HepG2 (cell line): ENCODE results near the gene SLIT1. TPM values are rescaled to one million over a fixed set of nuclear protein-coding genes. Genes with fewer than 3 reads are reported as not detected.

Experiments used
- AHR ChIP-seq: IDR thresholded peaks from 2 replicates; pipeline ENCODE4 v1.6.1; 2018; ENCODE audit warnings: missing genetic modification reagents, missing compliant biosample characterization
- AKAP8 ChIP-seq: sonication (generic); formaldehyde crosslinking; IDR thresholded peaks from 2 replicates; pipeline ENCODE4 v1.5.1; 2020; ENCODE audit warnings: mild to moderate bottlenecking, missing genetic modification reagents
- ATF7 ChIP-seq, 2 experiments: fragments of 450-650 bp in 1 of 2; sonication (generic) in 1 of 2; formaldehyde crosslinking in 1 of 2; IDR thresholded peaks; 2 replicates each; pipeline versions ENCODE4 v1.4.0 to v1.6.1; 2016 to 2020; ENCODE audit warnings: antibody characterized with exemption in 1 of 2, mild to moderate bottlenecking in 1 of 2, missing genetic modification reagents in 1 of 2
- BCL3 ChIP-seq: sonication (generic); formaldehyde crosslinking; IDR thresholded peaks from 2 replicates; pipeline ENCODE4 v1.5.1; 2020; ENCODE audit warnings: mild to moderate bottlenecking, missing genetic modification reagents, moderate library complexity
- FOXA3 ChIP-seq: IDR thresholded peaks from 2 replicates; pipeline ENCODE4 v1.6.1; 2016; ENCODE audit warnings: missing genetic modification reagents, missing compliant biosample characterization
- GATAD2A ChIP-seq: IDR thresholded peaks from 2 replicates; pipeline ENCODE4 v1.6.1; 2016
- MEIS1 ChIP-seq: sonication (generic); formaldehyde crosslinking; IDR thresholded peaks from 2 replicates; pipeline ENCODE4 v1.9.0; 2021; ENCODE audit warnings: mild to moderate bottlenecking, missing genetic modification reagents, moderate library complexity, borderline replicate concordance
- MIXL1 ChIP-seq: IDR thresholded peaks from 2 replicates; pipeline ENCODE4 v1.6.1; 2016
- NONO ChIP-seq, 2 experiments: fragments of 450-650 bp in 1 of 2; sonication (generic) in 1 of 2; formaldehyde crosslinking in 1 of 2; IDR thresholded peaks in 1 of 2; conservative IDR thresholded peaks in 1 of 2; 2 replicates each; pipeline versions ENCODE4 v1.6.1 to v1.8.0; 2017 to 2022; ENCODE audit warnings: mild to moderate bottlenecking in 1 of 2, missing genetic modification reagents in 1 of 2, moderate library complexity in 1 of 2
- STAG1 ChIP-seq: sonication (generic); formaldehyde crosslinking; IDR thresholded peaks from 2 replicates; pipeline ENCODE4 v1.4.0; 2020; ENCODE audit warnings: missing genetic modification reagents
- ZBTB14 ChIP-seq: sonication (generic); formaldehyde crosslinking; IDR thresholded peaks from 2 replicates; pipeline ENCODE4 v1.4.0; 2020; ENCODE audit warnings: missing genetic modification reagents
- ZNF205 ChIP-seq: IDR thresholded peaks from 2 replicates; pipeline ENCODE4 v1.6.1; 2018; ENCODE audit warnings: missing biosample characterization, missing genetic modification reagents
- ZNF230 ChIP-seq: sonication (generic); formaldehyde crosslinking; IDR thresholded peaks from 2 replicates; pipeline ENCODE4 v1.4.0; 2020; ENCODE audit warnings: mild to moderate bottlenecking, missing genetic modification reagents
- ZNF609 ChIP-seq: sonication (generic); formaldehyde crosslinking; IDR thresholded peaks from 2 replicates; pipeline ENCODE4 v1.4.0; 2020; ENCODE audit warnings: mild to moderate bottlenecking, missing genetic modification reagents, borderline replicate concordance
- ZNF687 ChIP-seq: sonication (generic); formaldehyde crosslinking; IDR thresholded peaks from 2 replicates; pipeline ENCODE4 v1.5.1; 2020; ENCODE audit warnings: mild to moderate bottlenecking, missing genetic modification reagents, moderate library complexity
- ZNF768 ChIP-seq: sonication (generic); formaldehyde crosslinking; IDR thresholded peaks from 2 replicates; pipeline ENCODE4 v1.4.0; 2020; ENCODE audit warnings: missing genetic modification reagents
- polyA plus RNA-seq, 8 experiments: library from polyadenylated mRNA; depleted of rRNA in 3 of 8; stranded (reverse) in 7 of 8; unstranded in 1 of 8; fragments of >200 nt; fragmentation: Illumina TruSeq in 4 of 8; extraction: Trizol in 4 of 8; gene quantifications; 2 replicates each; pipeline versions ENCODE4 v1.2.1 to v1.2.3, GENCODE V29; 2011 to 2016; ENCODE audit warnings: low read depth in 4 of 8, missing spikeins in 1 of 8, mixed read lengths in 1 of 8; ENCODE audit not compliant: insufficient read depth in 1 of 8
- total RNA-seq, 5 experiments: library from RNA; depleted of rRNA; stranded (reverse); fragments of >200 nt; fragmentation: Illumina TruSeq; extraction: Trizol; gene quantifications; 2 replicates each; pipeline ENCODE4 v1.2.3, GENCODE V29; 2016; ENCODE audit warnings: low read depth in 1 of 5

Gene SLIT1
- total and polyA plus RNA-seq, 2 of the 13 experiments (the other 11 are each of a cell fraction or from before 2014, with no cell fraction given): 0.09 to 0.33 TPM

GRCh38 chr10:97037365-97038361 is 148.1 kb downstream of the SLIT1 start (continued):
- TF ChIP-seq AKAP8 (no peak), GATAD2A (peak; percentile 61), ZNF687 (CRISPR knock-in tag) (peak; percentile 60), FOXA3 (CRISPR knock-in tag) (0 out of 2 replicates have a peak, but pooled peaks have one; percentile 33), ZNF768 (CRISPR knock-in tag) (peak; percentile 65; the same call in 1 of the 2 replicates), NONO (IDR thresholded peaks at IDR 0.05) (no peak), NONO (CRISPR knock-in tag; conservative IDR thresholded peaks at IDR 0.05) (peak; percentile 45; the same call in 1 of the 2 replicates), ZBTB14 (no peak), STAG1 (peak; percentile 84), ZNF609 (0 out of 2 replicates have a peak, but pooled peaks have one; percentile 37), MIXL1 (CRISPR knock-in tag) (0 out of 2 replicates have a peak, but pooled peaks have one; percentile 32), MEIS1 (CRISPR knock-in tag) (peak; percentile 50; the same call in 1 of the 2 replicates), ATF7 (IDR thresholded peaks at IDR 0.05) (no peak), ATF7 (CRISPR knock-in tag; IDR thresholded peaks at IDR 0.05) (no peak), ZNF230 (CRISPR knock-in tag) (peak; percentile 69; the same call in 1 of the 2 replicates), AHR (CRISPR knock-in tag) (0 out of 2 replicates have a peak, but pooled peaks have one; percentile 24), BCL3 (CRISPR knock-in tag) (0 out of 2 replicates have a peak, but pooled peaks have one; percentile 40), ZNF205 (CRISPR knock-in tag) (0 out of 2 replicates have a peak, but pooled peaks have one; percentile 29)
